T follicular helper cell (primary cell): ENCODE results near the gene PARD6B.
"Not testable (repeated sequence)": the region's sequence is repeated elsewhere in the genome, so short reads cannot be mapped to it uniquely, and the experiment has no call there.

Experiments
- DNase-seq: peaks from one replicate; pipeline ENCODE4 v3.0.0-alpha.2; 2020; ENCODE audit warnings: low read depth
- total RNA-seq, 2 experiments: gene quantifications; one replicate each; lab custom pipeline; 2026; lab: John Stamatoyannopoulos, UW

The PARD6B gene, protein sequence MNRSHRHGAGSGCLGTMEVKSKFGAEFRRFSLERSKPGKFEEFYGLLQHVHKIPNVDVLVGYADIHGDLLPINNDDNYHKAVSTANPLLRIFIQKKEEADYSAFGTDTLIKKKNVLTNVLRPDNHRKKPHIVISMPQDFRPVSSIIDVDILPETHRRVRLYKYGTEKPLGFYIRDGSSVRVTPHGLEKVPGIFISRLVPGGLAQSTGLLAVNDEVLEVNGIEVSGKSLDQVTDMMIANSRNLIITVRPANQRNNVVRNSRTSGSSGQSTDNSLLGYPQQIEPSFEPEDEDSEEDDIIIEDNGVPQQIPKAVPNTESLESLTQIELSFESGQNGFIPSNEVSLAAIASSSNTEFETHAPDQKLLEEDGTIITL
- total RNA-seq: 14.2 to 18.9 reads per million in 2 experiments

DNA sequence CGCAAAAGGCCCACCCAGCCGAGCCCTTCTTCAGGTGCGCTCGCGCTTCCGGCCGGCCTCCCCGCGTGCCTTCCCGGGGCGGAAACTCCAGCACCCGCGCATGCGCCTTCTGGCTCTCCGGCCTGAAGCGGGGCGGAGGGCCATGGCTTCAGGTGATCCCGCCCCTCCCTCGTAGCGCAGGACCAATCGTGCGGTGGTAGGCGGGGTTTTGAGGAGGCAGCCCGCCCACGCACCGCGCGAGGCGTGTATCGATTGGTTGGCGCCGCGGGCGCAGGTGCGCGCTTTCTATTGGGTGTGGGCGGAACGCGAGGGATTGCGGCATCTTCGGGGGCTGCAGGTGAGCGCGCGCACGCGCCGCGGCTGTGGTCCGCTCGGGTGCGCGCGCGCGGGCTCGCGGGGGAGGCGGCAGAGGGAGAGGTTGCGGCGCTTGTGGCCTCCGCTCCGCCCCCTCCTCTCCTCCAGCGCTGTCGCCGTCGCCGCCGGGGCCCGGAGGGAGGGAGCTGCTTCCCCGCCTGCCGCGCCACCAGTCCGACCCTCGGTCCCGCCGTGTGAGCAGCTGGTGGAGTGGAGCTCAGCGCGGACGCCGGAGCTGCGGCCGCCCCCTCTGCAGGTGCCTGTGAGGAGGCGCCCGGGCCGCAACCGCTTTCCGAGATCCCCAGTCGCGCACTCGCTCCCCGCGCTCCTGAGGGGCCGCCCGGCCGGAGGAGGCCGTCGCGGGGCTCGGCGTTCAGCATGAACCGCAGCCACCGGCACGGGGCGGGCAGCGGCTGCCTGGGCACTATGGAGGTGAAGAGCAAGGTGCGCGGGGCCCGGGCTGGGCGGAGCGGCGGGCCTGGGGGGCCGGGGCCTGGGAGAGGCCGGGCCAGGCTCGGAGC is at the start of gene PARD6B:
Gene PARD6B (plus strand): TSS at position 526 of the 875 bp plus-strand sequence. CDS start 207 bp downstream, at position 733.
- peak; percentile 99 for DNase-seq

DNA sequence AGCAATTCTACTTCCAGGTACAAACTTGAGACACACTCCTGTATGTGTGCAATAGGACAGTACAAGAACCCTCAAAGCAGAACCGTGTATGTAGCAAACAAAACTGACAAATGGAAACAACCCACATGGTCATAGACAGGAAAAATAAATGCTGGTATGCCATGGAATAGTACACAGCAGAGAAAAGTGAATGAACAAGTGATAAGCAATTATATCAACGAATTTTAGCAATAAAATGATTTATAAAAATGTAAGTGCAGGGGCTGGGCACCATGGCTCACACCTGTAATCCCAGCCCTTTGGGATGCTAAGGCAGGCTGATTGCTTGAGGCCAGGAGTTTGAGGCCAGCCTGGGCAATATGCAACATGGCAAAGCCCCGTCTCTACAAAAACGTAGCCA is 49.3 kb upstream of the PARD6B start:
- no peak for DNase-seq

DNA sequence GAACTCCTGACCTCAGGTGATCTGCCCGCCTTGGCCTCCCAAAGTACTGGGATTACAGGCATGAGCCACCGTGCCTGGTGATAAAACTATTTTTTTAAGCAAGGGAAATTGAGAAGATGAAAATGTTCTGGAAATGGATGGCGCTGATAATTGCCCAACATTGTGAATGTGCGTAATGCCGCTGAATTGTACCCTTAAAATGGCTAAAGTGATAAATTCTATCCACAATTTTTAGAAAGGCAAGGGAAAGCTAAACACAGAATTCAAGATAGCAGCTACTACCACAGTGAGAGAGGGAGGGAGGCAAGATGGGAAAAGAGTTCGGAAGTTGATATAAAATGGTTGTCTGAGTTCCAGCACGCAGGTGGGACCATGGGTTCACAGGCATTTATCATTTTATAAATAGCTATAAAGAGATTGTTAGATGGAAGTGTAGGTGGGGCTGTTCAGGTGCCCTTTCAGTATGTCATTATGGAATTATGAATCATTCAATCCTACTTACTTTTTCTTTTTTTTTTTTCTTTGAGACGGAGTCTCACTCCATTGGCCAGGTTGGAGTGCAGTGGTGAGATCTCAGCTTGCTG is 48.3 kb upstream of the PARD6B start:
- DNase-seq: no peak

DNA sequence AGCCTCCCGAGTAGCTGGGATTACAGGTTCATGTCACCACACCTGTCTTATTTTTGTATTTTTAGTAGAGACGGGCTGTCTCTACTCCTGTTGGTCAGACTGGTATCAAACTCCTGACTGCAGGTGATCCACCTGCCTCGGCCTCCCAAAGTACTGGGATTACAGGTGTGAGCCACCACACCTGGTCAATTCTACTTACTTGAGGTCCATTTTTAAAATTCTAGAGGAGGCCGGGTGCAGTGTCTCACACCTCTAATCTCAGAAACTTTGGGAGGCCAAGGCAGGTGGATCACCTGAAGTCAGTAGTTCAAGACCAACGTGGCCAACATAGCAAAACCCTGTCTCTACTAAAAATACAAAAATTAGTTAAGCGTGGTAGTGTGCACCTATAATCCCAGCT is 47.8 kb upstream of the PARD6B start:
- DNase-seq: no peak

DNA sequence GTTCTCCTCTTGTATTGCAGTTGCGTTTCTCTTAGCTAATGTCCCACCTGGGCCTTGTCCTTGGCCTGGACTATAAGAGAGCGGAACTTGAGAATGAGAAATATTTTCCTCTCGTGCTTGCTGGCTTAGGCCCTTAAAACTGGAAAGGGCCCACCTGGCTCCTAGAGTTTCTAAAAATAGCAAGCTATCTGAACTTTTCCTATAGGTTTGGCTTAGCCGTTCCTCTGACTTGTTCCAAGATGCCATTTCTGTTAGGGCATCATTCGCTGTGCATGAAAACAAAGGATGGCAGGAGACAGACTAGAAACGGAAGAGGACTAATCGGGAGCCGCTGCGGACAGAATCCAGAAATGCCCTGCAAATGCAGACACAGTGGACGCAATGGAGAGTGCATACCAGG is 44.6 kb upstream of the PARD6B start:
- no peak for DNase-seq

DNA sequence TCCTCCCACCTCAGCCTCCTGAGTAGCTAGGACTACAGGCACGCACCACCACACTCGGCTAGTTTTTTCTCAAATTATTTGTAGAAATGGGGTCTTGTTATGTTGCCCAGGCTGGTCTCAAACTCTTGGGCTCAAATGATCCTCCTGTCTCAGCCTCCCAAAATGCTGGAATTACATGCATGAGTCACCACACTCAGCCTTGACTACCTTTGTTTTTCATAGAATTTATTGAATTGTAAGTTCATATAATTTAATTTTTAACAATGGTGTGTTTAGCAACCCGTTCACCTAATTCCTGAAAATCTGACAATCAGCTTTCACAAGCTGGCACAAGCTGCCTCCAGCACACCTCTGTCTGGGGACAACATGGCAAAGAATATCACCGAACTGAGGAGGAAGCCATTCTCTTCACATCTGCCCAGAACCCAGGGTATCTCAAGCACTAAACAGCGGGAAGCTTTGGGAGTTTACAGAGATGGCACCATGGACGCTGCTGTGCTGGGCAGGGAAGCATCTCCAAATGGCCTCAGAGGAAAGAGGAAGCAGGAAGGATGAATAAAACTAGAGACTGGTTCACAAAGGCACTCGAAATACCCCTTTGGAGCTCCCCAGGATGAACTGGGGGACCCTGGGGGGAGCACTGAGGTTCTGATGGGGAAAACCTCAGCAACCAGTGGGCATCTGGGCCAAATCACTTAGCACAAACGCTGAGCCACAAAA is 43.0 kb upstream of the PARD6B start:
- no peak for DNase-seq

DNA sequence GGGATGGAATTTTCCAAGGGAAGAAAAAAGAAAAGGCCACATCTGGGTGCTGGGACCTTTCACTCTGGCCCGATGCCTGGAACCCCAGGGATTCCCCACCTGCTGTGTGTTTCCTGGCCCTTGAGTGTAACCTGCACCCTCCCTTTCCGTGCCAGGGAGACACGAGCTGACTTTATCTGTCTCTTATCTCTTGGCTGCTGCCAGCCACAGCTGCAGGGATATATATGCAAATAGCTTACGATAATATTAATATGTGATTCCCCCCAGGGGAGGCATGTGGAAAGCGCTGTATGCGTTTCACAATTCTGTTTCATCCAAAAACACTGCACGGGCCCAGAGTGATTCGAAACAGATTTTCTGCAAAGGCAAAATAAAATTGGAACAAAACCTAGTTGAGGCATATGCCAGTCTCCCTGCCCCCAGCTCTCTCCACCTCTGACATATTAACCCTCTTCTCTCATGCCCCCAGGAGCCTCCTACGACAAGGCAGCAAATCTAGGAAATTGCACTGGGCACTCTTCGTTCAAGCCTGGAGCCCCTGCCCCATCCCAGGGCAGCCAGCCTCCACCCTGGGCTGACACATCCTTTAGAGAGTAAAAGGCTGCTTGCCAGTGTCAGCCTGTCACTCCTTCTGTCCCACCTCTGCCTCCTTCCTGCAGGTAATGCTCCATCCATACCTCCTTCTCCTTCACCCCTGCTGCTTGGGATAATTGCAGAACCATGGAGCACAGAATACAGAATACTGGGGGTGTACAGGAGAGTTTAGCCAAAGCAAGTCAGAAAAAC is 41.3 kb upstream of the PARD6B start:
- no peak for DNase-seq

DNA sequence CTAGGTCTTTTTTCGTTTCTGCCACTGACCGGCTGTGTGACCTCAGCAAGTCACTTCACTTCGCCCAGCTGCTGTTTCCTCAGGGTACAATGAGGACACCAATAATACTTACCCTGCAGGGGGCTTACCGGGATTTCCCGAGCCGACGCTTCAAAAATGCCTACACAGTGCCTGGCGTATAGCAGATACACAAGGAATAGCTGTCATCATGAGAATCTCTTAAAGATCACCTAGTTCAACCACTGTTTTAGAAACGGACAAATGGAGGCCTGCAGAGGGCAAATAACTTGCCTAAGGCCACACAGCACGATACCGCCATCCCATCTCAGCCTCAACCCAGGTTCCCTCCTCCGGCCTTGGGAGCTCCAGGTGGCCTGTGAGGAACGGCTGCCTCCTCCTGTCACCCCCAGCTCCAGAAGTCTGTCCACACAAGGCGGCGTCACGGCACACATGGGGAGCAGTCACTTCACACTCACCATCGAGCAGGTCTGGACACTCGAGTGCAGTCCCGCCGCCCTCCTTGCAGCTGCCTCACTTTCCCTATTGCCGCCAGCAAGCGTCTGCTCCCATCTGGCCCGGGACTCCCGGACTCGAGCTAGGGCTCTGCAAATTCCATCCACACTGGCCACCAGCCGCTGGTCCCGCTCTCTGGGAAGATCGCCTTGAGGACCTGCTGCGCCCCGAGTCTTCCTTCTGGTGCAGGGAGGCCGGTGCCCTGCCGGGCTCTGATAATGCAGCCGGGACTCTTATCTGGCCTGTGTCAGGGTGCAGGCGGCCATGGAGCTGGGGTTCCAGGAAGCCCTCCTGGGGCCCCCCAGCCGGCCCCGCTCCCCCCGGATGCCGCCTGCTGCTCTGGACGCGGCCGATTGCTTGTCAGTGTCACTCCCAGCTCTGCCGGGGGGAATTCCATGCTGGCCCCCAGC is 40.5 kb upstream of the PARD6B start, which contains the start of gene RIPOR3:
Gene RIPOR3 (minus strand): TSS at position 893 of the 923 bp plus-strand sequence. CDS start 414 bp downstream, at position 479.
- DNase-seq: no peak

DNA sequence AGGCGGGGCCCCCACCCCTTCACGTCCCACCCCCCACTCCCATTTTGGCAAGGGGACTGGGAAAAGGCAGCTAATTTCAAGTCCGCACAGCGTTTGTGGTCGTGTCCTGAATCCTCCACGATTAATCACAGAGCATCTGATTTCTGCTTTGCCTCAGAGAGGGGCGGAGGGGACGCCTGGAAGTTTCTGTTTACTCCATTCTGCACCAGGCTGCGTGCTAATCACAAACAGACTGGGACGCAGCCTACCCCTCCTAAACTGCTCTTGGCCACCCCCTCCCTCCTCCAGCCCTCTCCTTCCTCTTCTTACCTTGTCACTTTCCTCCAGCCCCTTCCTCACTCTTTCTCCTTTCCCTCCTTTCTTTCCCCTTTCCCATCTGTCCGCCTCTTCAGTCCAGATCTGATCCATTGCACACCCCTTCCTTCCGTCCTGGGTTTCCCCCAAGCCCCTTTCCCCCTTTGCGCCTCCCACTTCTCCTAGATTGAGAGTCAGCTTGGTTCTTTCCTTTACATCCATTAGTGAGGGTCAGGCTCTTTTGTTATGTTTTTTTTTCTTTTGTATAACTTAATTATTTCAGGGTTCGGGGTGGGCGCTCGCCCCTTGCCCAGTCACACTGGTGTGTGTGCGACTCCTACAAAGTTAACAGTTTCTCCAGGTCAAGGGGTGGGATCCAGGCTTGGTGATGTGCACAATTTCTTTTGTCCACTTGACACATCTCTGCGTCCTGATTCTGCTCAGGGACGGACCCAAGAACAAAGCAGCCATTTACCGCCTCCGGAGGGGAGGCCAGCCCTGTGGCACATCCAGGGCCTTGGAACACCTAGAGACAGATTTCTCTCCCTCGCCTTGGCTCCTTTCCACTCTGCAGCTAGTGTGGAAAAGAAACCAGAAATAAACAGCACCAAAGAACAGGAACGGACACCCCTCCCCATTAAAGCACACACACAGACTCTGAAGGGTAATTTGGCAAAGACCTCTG is 39.5 kb upstream of the PARD6B start:
- DNase-seq: no peak

DNA sequence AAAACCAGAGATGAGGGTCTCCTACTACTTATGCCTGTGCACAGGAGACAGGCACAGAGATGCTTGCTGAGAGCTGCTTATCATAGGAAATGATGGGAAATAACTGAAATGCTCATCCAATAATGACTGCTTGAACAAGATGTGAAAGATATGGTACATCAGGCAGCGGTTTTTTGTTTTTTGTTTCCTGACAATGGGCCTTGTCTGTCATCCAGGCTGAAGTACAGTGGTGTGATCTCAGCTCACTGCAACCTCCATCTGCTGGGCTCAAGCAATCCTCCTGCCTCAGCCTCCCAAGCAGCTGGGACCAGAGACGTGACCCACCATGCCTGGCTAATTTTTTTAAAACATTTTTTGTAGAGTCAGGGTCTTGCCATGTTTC is 38.8 kb upstream of the PARD6B start:
- no peak for DNase-seq

DNA sequence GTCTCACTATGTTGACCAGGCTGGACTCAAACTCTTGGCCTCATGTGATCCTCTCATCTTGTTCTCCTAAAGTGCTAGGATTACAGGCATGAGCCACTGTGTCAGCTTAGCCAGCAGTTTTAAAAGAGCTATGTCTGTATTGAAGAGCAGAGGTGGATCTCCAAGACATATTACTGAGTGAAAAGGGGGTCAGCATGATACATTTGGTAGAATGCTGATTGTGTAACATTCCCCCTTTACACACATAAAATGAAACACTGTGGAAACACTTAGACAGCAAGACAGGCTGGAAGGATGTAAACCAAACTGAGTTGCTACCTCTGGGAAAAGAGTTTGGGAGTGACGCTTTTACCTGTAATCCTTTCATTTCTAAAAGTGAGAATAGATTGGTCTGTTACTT is 38.4 kb upstream of the PARD6B start:
- no peak for DNase-seq

DNA sequence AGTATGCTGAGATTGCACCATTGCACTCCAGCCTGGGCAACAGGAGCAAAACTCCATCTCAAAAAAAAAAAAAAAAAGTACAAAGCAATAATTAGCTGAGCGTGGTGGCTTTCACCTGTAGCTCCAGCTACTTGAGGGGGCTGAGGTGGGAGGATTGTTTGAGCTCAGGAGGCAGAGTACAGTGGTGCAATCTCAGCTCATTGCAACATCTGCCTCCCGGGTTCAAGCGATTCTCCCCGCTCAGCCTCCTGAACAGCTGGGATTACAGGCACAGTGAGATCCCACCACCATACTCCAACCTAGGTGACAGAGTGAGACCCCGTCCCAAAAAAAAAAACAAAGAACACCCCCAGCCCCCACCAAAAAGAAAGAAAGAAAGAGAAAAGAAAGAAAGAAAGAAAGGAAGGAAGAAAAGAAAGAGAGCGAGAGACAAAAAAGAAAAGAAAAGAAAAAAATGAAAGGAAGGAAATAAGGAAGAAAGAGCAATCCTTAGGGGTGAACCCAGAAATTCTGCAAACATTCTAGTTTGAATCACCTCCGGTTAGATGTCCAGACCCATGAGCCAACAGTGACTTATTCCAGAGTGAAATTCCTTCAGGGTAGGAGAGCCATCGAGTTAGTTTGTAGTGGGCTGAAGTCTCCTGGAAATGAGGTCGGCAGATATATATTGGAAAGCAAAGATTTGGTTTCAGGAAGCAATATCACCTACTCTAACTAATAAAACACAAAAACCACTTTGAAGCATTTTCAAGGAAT is 36.8 kb upstream of the PARD6B start:
- DNase-seq: no peak

DNA sequence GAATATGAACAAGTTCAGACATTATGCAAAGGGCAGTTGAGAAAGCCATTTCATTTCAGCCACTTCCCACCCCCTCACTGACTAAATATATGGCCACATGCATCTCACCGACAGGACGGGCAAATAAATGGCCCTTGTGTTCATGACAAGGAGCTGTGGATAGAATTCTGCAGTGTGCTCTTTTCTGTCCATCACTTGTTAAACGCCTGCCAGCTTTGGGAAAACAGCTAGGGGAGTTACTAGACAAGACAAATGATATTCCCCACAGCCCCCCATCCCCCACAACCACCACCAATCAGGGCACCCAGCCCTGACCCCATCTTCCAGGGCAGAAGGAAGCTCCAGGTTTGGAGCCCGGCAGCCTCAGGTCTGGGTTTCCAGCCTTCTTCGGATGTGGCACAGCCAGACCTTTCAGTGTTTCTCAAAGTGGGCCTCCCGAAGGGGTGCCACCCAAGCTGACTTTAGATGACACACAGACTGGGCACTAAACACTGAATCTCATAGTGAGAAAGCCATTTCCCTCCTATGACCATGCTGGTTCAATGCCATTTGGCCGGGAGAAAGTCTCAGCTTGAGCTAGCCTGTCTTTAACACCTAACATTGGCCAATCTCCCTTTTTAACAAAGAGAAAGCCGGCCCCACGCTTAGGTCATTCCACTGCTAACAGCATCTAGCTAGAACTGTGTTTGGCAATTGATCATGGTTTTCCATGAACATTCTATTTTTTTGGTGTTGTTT is 36.1 kb upstream of the PARD6B start:
- DNase-seq: no peak

DNA sequence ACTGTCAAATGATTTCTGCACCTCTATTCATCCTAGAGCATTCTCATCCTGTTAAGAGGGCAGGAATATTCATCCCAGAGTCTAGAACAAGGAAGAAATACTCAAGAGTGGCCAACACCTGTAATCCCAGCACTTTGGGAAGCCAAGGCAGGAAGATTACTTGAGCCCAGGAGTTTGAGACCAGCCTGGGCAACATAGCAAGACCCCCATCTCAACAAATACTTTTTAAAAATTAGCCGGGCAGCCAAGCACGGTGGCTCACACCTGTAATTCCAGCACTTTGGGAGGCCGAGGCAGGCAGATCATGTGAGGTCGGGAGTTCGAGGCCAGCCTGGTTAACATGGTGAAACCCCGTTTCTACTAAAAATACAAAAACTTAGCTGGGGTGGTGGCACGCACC is 33.1 kb upstream of the PARD6B start:
- DNase-seq: not testable (repeated sequence)

DNA sequence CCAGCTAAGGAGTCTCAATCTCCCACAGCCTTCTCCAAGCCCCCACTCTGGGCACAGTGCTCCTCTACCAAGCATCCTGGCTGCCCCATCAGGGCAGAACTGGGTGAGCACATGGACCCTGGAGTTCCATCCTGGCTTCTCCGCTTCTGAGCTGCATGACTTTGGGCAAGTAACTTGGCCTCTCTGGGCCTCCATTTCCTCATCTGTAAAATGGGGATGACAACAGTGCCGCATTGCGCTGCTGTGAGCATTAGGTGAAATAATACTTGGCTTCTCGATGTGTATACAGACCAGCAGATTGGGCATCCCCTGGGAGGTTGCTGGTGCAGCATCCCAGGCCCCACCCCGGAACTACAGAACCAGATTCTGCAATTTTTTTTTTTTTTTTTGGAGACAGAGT is 31.7 kb upstream of the PARD6B start:
- no peak for DNase-seq

DNA sequence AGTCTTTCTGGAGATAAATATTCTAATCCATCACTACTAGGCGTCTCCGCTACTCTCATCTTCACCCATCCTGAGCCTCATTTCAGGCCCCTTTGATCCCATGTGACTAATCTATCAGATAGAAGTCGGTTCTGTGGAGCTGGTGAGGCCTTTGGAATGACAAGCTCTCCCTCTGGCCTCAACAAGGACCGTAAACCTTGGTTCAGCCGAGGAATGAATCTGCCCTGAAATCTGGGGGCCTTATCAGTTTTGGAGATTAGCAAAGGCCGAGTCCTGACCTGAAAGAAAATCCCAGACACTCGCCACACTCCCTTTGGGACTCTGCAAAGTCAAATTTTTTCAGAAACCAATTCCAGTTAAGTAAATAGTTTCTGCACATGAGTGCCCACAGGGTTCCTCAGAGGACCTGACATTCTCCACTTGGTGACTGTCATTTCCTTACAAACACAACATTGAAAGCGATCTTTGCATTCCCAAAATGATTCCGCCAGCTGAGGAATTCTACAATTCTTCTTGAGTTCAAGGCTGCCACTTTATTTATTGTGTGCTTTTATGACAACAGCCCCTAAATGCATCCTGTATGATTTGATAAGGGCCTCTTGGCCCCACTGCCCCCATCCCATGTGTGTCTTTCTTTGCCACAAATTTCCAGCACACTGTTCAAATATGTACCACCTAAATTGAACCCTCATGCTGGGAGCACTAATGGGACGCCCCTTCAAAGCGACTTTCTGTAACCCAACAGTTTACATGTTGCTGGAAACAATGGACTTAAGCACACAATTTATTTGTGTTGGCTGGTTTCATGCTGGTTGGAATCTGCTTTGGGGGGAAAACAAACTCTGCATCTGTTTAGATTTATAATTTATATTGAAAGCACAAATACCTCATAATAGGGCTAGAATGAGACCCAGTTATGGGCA is 30.1 kb upstream of the PARD6B start:
- DNase-seq: no peak
